ENCODE data around the gene ENC1. TPM values are rescaled to one million over a fixed set of nuclear protein-coding genes. Genes with fewer than 3 reads are reported as not detected.

Gene ENC1
- total and polyA plus RNA-seq, 2 of the 8 experiments (the other 6 are each of a cell fraction or from before 2014, with no cell fraction given), result 5.5 to 13.2 TPM

DNA sequence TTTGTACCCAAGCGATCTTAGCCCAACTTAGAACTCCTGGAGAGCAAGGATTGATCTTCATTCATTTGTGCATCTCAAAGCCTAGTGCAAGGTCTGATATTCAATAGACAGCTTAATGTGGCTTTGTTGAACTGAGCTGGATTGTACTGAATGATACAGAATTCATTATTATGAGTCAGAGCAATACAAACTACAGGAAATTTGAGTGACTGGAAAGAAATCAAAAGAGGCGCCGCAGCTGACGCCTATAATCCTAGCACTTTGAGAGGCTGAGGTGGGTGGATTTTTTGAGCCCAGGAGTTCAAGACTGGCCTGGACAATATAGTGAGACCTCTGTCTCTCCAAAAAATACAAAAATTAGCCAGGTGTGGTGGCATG is 58.6 kb downstream of the ENC1 start:
- no peaks in the 10 kb centered on the region for H3K79me1 ChIP-seq (ENCODE audit: low read depth, low read length)
- H3K23ac ChIP-seq (ENCODE audit: insufficient read length), result no peak overlapping the region
- WGBS, 2 experiments (ENCODE audit: extremely low coverage in 1 of 2, insufficient coverage in 1 of 2, insufficient read length in 1 of 2, insufficient replicate concordance in 2 of 2, low coverage in 1 of 2, low lambda C conversion rate in 2 of 2, missing lambda C conversion rate in 1 of 2), result 78% methylated on average over 4 of the region's 4 CpGs; no CpG with 5 or more reads in 1 of the 2 experiments
- H3K9me3 ChIP-seq (ENCODE audit: insufficient read depth in 2 of 2, low read depth in 1 of 2, low read length in 1 of 2), result no peaks in the 10 kb centered on the region
- ChIA-PET POLR2A (ENCODE audit: partially characterized antibody) (no interaction called here), CTCF (ENCODE audit: partially characterized antibody) (interaction anchor here (1.5 kb wide), 1 partner anchor 369 kb away, joined by 3 read pairs; no protein-coding TSS in a partner anchor)
- H2AFZ ChIP-seq (ENCODE audit: low read length), result no peak overlapping the region
- H3K4me2 ChIP-seq (ENCODE audit: insufficient read depth in 1 of 2, low read depth in 2 of 2, low read length in 2 of 2), result no peak overlapping the region
- no peak overlapping the region for H3K4ac ChIP-seq (replicated peaks; ENCODE audit: insufficient read length, low read depth, low read length)
- FAIRE-seq (no peak), DNase-seq (ENCODE audit: low read depth in 1 of 2, low spot score in 2 of 2) (no peak)
- H4K20me1 ChIP-seq (replicated peaks in 1 of 2; ENCODE audit: control insufficient read depth in 1 of 2, insufficient read depth in 2 of 2, low read length in 2 of 2), result no peaks in the 10 kb centered on the region
- H3K23me2 ChIP-seq (ENCODE audit: low read depth, low read length), result no peaks in the 10 kb centered on the region
- no peak overlapping the region for H2BK12ac ChIP-seq (ENCODE audit: low read depth, low read length)
- no peak overlapping the region for H3K14ac ChIP-seq (ENCODE audit: insufficient read length)
- no peak overlapping the region for H2AK5ac ChIP-seq (ENCODE audit: low read depth, low read length)
- H4K5ac ChIP-seq (ENCODE audit: insufficient read length, low read depth, low read length), result no peak overlapping the region
- no peak overlapping the region for H4K91ac ChIP-seq (replicated peaks; ENCODE audit: insufficient read length, low read length)
- H3K56ac ChIP-seq (replicated peaks; ENCODE audit: insufficient read length, low read depth, low read length), result no peak overlapping the region
- H3K9ac ChIP-seq (replicated peaks in 1 of 4; ENCODE audit: extremely low read depth in 1 of 4, low read depth in 3 of 4, low read length in 3 of 4), result no peak overlapping the region
- H3K36me3 ChIP-seq (ENCODE audit: control insufficient read depth in 2 of 4, insufficient read depth in 4 of 4, low read length in 3 of 4), result no peaks in the 10 kb centered on the region
- H3K4me3 ChIP-seq (ENCODE audit: extremely low read depth in 1 of 4, insufficient read depth in 2 of 4, low read depth in 3 of 4, low read length in 4 of 4), result no peak overlapping the region
- H2BK20ac ChIP-seq (ENCODE audit: low read length), result no peak overlapping the region
- no peak overlapping the region for H3K27ac ChIP-seq (ENCODE audit: low read depth, low read length)
- H2BK120ac ChIP-seq (replicated peaks; ENCODE audit: low read depth, low read length), result no peak overlapping the region
- H2BK5ac ChIP-seq (ENCODE audit: low read depth, low read length), result no peak overlapping the region
- no peaks in the 10 kb centered on the region for H3K27me3 ChIP-seq (replicated peaks in 1 of 4; ENCODE audit: control insufficient read depth in 3 of 4, extremely low read depth in 1 of 4, insufficient read depth in 3 of 4, low read length in 3 of 4)
- no peaks in the 10 kb centered on the region for H3K79me2 ChIP-seq (ENCODE audit: control insufficient read depth in 1 of 2, insufficient read depth in 2 of 2, low read length in 2 of 2)
- H4K8ac ChIP-seq (ENCODE audit: extremely low read depth, insufficient read depth, low read length), result no peak overlapping the region
- no peak overlapping the region for H3K18ac ChIP-seq (ENCODE audit: extremely low read depth, low read length)
- H3K4me1 ChIP-seq (replicated peaks in 1 of 4; ENCODE audit: control insufficient read depth in 3 of 4, insufficient read depth in 4 of 4, low read length in 3 of 4), result peaks cover 0 to 8% (median 2%) of the 10 kb centered on the region in 4 experiments; a peak in 2 of 7 replicates
- no peak overlapping the region for H2BK15ac ChIP-seq (ENCODE audit: low read length)
- TF ChIP-seq JUN (IDR thresholded peaks at IDR 0.05; ENCODE audit: low read depth, low read length) (no peak), POLR2A (IDR thresholded peaks at IDR 0.05; ENCODE audit: control extremely low read depth in 1 of 2, low read depth in 2 of 2, low read length in 2 of 2) (no peak), EP300 (IDR thresholded peaks at IDR 0.05; ENCODE audit: borderline replicate concordance in 1 of 2, low read depth in 2 of 2, low read length in 2 of 2) (no peak), KDM4A (IDR thresholded peaks at IDR 0.05; ENCODE audit: low read depth, low read length, severe bottlenecking) (no peak), NRF1 (IDR thresholded peaks at IDR 0.05; ENCODE audit: low read depth, low read length) (no peak), CEBPB (IDR thresholded peaks at IDR 0.05; ENCODE audit: low read depth, low read length) (no peak), ATF3 (IDR thresholded peaks at IDR 0.05; ENCODE audit: insufficient read depth, low read depth, low read length) (no peak)
